Activated naive CD4-positive, alpha-beta T cell treated with anti-CD3 and anti-CD28 coated beads for 36 hours (primary cell): Measurements from ENCODE around the gene IFNW1. TPM values are rescaled to one million over a fixed set of nuclear protein-coding genes. Genes with fewer than 3 reads are reported as not detected.

Experiments
- CTCF ChIA-PET: fragments of 350-600 bp; sonication (Branson Sonifier 250); formaldehyde crosslinking; loops from one replicate; lab custom pipeline; 2021; ENCODE audit warnings: antibody characterized with exemption; lab: Charles Lee
- DNase-seq: peaks from one replicate; pipeline ENCODE4 v3.0.0-alpha.2; 2020
- H3K27ac Mint-ChIP-seq: one replicate; pipeline ENCODE4 v1.8.0; 2021; ENCODE audit warnings: mild to moderate bottlenecking, mixed read lengths
- H3K27me3 Mint-ChIP-seq: one replicate; pipeline ENCODE4 v1.8.0; 2021; ENCODE audit warnings: low read depth, mixed read lengths
- H3K36me3 Mint-ChIP-seq: one replicate; pipeline ENCODE4 v1.8.0; 2021; ENCODE audit warnings: low read depth, mixed read lengths
- H3K4me1 Mint-ChIP-seq: one replicate; pipeline ENCODE4 v1.8.0; 2021; ENCODE audit warnings: low read depth, mixed read lengths
- H3K4me3 Mint-ChIP-seq: one replicate; pipeline ENCODE4 v1.8.0; 2021; ENCODE audit warnings: mild to moderate bottlenecking, moderate library complexity, mixed read lengths
- H3K9me3 Mint-ChIP-seq: one replicate; pipeline ENCODE4 v1.8.0; 2021; ENCODE audit warnings: mixed read lengths
- intact Hi-C: fragments of 100-400 bp; cut with micrococcal nuclease; formaldehyde crosslinking; loops from one replicate; pipeline ENCODE4 v1.15.1; 2023
- total RNA-seq, 2 experiments: library from RNA; stranded (reverse); gene quantifications; one replicate each; pipeline ENCODE4 v1.2.3, GENCODE V29; 2021

Gene IFNW1
- total RNA-seq, 2 experiments from 2014 or later: not detected

- no peak overlapping the region for H3K4me3 Mint-ChIP-seq
- H3K27ac Mint-ChIP-seq: no peak overlapping the region
- intact Hi-C loops: no loop called here
- no peaks in the 10 kb centered on the region for H3K36me3 Mint-ChIP-seq
- CTCF ChIA-PET: interaction anchor here (1.8 kb wide), 1 partner anchor 8 kb away, joined by 8 read pairs; no protein-coding TSS in a partner anchor
- H3K4me1 Mint-ChIP-seq: peaks cover 10% of the 10 kb centered on the region
- no peaks in the 10 kb centered on the region for H3K9me3 Mint-ChIP-seq
- no peak for DNase-seq
- H3K27me3 Mint-ChIP-seq: no peaks in the 10 kb centered on the region
These were observed 39.3 kb downstream of the IFNW1 start for GRCh38 chr9:21102305-21102704.

- Mint-ChIP-seq H3K4me1 (peaks cover 30% of the 10 kb centered on the region), H3K27me3 (no peaks in the 10 kb centered on the region), H3K9me3 (no peaks in the 10 kb centered on the region), H3K4me3 (no peak overlapping the region), H3K27ac (no peak overlapping the region), H3K36me3 (peaks cover 2% of the 10 kb centered on the region)
- CTCF ChIA-PET: interaction anchor here (1.4 kb wide), 1 partner anchor 13 kb away, joined by 4 read pairs; no protein-coding TSS in a partner anchor
- no peak for DNase-seq
- intact Hi-C loops: loop anchor here (2.0 to 5.0 kb wide), 2 partner anchors 777 to 1171 kb away; no protein-coding TSS in a partner anchor
These were observed 43.8 kb downstream of the IFNW1 start for GRCh38 chr9:21097817-21098216.

- intact Hi-C loops: loop anchor here (1.0 to 5.0 kb wide), 10 partner anchors 19 to 1170 kb away; partner anchors contain the start of genes HACD4 and MLLT3
- H3K4me3 Mint-ChIP-seq: peak overlapping the region; percentile 76
- peak overlapping the region; percentile 94 for H3K27ac Mint-ChIP-seq
- CTCF ChIA-PET: interaction anchor here (0.6 to 2.3 kb wide), 9 partner anchors 9 to 446 kb away, joined by 3 to 10 read pairs (median 3); partner anchors contain the start of gene IFNB1
- no peaks in the 10 kb centered on the region for H3K27me3 Mint-ChIP-seq
- DNase-seq: no peak
- peaks cover 2% of the 10 kb centered on the region for H3K36me3 Mint-ChIP-seq
- peaks cover 34% of the 10 kb centered on the region for H3K4me1 Mint-ChIP-seq
- H3K9me3 Mint-ChIP-seq: no peaks in the 10 kb centered on the region
These were observed 44.8 kb downstream of the IFNW1 start for GRCh38 chr9:21096901-21097255.

GRCh38 chr9:21096172-21096900 lies 45.3 kb downstream of the IFNW1 start:
- Mint-ChIP-seq H3K4me1 (peaks cover 39% of the 10 kb centered on the region), H3K27ac (peak overlapping the region; percentile 94), H3K4me3 (peak overlapping the region; percentile 76), H3K27me3 (no peaks in the 10 kb centered on the region), H3K36me3 (peaks cover 2% of the 10 kb centered on the region), H3K9me3 (no peaks in the 10 kb centered on the region)
- intact Hi-C loops: loop anchor here (1.0 to 5.0 kb wide), 10 partner anchors 18 to 1169 kb away; partner anchors contain the start of genes HACD4 and MLLT3
- CTCF ChIA-PET: interaction anchor here (0.6 to 2.3 kb wide), 16 partner anchors 10 to 720 kb away, joined by 3 to 10 read pairs (median 3); partner anchors contain the start of gene IFNB1
- DNase-seq: peak; percentile 67

GRCh38 chr9:21095561-21095960 lies 46.1 kb downstream of the IFNW1 start:
- no peak for DNase-seq
- peaks cover 39% of the 10 kb centered on the region for H3K4me1 Mint-ChIP-seq
- H3K4me3 Mint-ChIP-seq: peak overlapping the region; percentile 76
- CTCF ChIA-PET: interaction anchor here (0.6 to 2.3 kb wide), 7 partner anchors 11 to 237 kb away, joined by 3 to 10 read pairs (median 3); no protein-coding TSS in a partner anchor
- H3K36me3 Mint-ChIP-seq: peaks cover 2% of the 10 kb centered on the region
- no peaks in the 10 kb centered on the region for H3K27me3 Mint-ChIP-seq
- intact Hi-C loops: loop anchor here (5.0 kb wide), 1 partner anchor 1168 kb away; no protein-coding TSS in a partner anchor
- H3K27ac Mint-ChIP-seq: peak overlapping the region; percentile 94
- no peaks in the 10 kb centered on the region for H3K9me3 Mint-ChIP-seq

Other genes starting within 250 kb of the IFNW1 start
- 1 to 10 TPM; 1.1 to 1.6 TPM for gene HACD4, start 110.2 kb downstream of the IFNW1 start, total RNA-seq
- gene IFNB1, start 63.9 kb downstream of the IFNW1 start, total RNA-seq: under 1 TPM; 0.44 to 0.57 TPM
- not detected for gene IFNA21, start 24.8 kb upstream of the IFNW1 start, total RNA-seq
- not detected for gene IFNA4, start 45.8 kb upstream of the IFNW1 start, total RNA-seq
- gene IFNA7, start 60.4 kb upstream of the IFNW1 start, total RNA-seq: not detected
- gene IFNA10, start 65.3 kb upstream of the IFNW1 start, total RNA-seq: not detected
- not detected for gene IFNA16, start 75.5 kb upstream of the IFNW1 start, total RNA-seq
- not detected for gene IFNA17, start 86.4 kb upstream of the IFNW1 start, total RNA-seq
- gene IFNA14, start 98.2 kb upstream of the IFNW1 start, total RNA-seq: not detected
- gene IFNA5, start 163.5 kb upstream of the IFNW1 start, total RNA-seq: not detected
- 10 to 100 TPM; 17.5 to 18.3 TPM for gene KLHL9, start 193.6 kb upstream of the IFNW1 start, total RNA-seq
- not detected for gene IFNA6, start 209.1 kb upstream of the IFNW1 start, total RNA-seq
- gene IFNA13, start 226.2 kb upstream of the IFNW1 start, total RNA-seq: not detected
- gene IFNA2, start 243.6 kb upstream of the IFNW1 start, total RNA-seq: not detected